MG63 (cell line): Measurements from ENCODE around the gene CACNA2D2. TPM values are rescaled to one million over a fixed set of nuclear protein-coding genes. Genes with fewer than 3 reads are reported as not detected.

Experiments used
- DNase-seq: peaks from one replicate; pipeline ENCODE4 v3.0.0-alpha.2; 2020
- H3K27me3 ChIP-seq: fragments of 250-450 bp; sonication (Bioruptor Pico); 2 replicates; pipeline ENCODE4 v1.5.1; 2020; ENCODE audit warnings: mild to moderate bottlenecking, moderate library complexity
- H3K36me3 ChIP-seq: fragments of 250-450 bp; sonication (Bioruptor Pico); 2 replicates; pipeline ENCODE4 v1.5.1; 2020; ENCODE audit warnings: mild to moderate bottlenecking, moderate library complexity
- H3K4me3 ChIP-seq: fragments of 250-450 bp; sonication (Bioruptor Pico); 2 replicates; pipeline ENCODE4 v1.5.1; 2020; ENCODE audit warnings: mild to moderate bottlenecking, moderate library complexity
- H3K9me3 ChIP-seq: fragments of 250-450 bp; sonication (Bioruptor Pico); 2 replicates; pipeline ENCODE4 v1.5.1; 2020; ENCODE audit warnings: mild to moderate bottlenecking, moderate library complexity
- total RNA-seq: library from RNA; depleted of rRNA; stranded (reverse); fragments of >200 nt; shearing (Covaris generic); gene quantifications from 2 replicates; pipeline ENCODE4 v1.2.3, GENCODE V29; 2014; ENCODE audit warnings: low replicate concordance

CACNA2D2 gene
- total RNA-seq, 1 experiment from 2014 or later: not detected

DNA sequence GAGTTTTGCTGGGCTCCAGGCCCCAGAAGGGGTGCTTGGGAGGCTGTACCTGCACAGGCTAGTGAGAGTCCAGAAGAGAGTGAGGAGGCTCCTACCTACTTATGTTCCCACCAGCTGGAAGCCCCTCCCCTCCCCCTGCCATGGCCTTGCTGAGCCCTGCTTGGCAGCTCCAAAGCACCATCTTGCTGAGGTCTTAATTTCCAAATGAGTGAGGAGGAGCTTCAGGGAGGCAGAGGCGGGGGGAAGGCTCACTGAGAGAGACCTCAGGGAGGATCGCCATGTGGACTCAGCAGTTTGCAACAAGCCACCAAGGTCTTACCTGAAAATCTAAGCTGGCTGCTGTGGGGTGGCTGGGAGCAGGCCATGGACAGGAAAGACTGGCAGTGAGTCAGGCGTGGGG lies 8.7 kb upstream of the CACNA2D2 start:
- Histone ChIP-seq H3K36me3 (no peaks in the 10 kb centered on the region), H3K27me3 (no peaks in the 10 kb centered on the region), H3K4me3 (no peak overlapping the region), H3K9me3 (no peaks in the 10 kb centered on the region)
- DNase-seq: no peak

DNA sequence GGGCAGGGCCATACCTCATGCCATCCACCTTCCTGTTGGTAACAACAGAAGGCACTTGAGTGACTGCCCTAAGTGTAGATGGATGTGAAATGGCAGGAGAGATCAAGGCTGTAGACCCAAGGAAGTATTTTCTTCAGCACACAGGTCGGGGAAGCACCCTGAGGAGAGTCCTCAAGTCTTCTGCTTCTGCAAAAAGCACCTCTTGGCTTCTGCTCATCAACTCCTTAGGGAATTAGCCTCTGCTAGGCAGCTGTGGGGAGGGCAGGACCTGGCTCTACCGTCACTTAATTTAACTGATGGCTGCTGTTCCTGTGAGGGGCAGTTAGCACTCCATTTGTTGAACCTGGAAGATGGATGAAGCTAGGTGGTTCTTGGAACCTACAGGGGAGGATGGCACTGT lies 6.9 kb upstream of the CACNA2D2 start:
- H3K9me3 ChIP-seq: no peaks in the 10 kb centered on the region
- no peak for DNase-seq
- H3K4me3 ChIP-seq: no peak overlapping the region
- H3K27me3 ChIP-seq: no peaks in the 10 kb centered on the region
- H3K36me3 ChIP-seq: no peaks in the 10 kb centered on the region

- no peaks in the 10 kb centered on the region for H3K36me3 ChIP-seq
- no peaks in the 10 kb centered on the region for H3K9me3 ChIP-seq
- DNase-seq: no peak
- H3K27me3 ChIP-seq: no peaks in the 10 kb centered on the region
- H3K4me3 ChIP-seq: no peak overlapping the region
Measured at GRCh38 chr3:50509715-50510114, 6.3 kb upstream of the CACNA2D2 start.

DNA sequence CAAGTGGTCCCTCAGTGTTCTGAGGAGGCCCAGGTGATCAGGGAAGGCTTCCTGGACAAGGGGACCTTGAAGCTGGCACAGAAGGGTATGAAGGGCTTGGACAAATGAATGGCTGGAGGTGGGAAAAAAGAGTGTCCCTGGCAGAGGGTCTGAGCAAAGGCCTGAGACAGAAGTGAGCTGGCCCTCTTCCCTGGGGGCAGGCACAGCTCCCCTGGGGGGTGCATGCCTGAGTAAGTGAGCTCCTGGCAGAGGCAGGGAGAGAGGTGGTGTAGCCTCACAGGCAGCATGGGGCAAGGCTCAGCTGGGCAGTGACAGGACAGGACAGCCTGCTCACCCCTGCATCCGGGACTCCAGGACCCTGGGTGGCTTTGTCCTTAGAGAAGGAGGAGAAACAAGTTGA lies 5.4 kb upstream of the CACNA2D2 start:
- H3K27me3 ChIP-seq: no peaks in the 10 kb centered on the region
- H3K9me3 ChIP-seq: no peaks in the 10 kb centered on the region
- no peaks in the 10 kb centered on the region for H3K36me3 ChIP-seq
- H3K4me3 ChIP-seq: no peak overlapping the region
- no peak for DNase-seq

GRCh38 chr3:50506169-50506568 lies 2.7 kb upstream of the CACNA2D2 start:
- Histone ChIP-seq H3K9me3 (no peaks in the 10 kb centered on the region), H3K27me3 (peaks cover 6% of the 10 kb centered on the region; the same call in 1 of the 2 replicates), H3K4me3 (no peak overlapping the region), H3K36me3 (no peaks in the 10 kb centered on the region)
- no peak for DNase-seq

DNA sequence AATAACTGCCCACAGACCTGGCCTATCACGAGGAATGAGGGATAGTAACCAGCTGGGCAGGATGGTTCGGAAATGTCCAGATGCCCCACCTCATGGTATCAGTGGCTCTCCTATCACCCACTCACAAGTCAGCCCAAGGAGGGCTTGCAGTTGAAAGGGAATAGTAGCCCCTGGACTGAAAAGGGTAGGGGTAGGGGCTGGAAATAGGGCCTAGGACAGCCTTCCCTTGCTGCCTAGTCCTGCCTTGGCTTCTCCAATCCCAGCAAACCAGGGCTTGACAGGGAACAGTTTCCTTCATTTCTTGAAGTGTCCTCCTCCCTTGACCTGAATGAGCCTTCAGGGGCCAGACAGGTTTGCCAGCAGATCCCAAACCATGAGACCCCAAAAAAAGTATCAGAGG lies 1.2 kb upstream of the CACNA2D2 start:
- no peaks in the 10 kb centered on the region for H3K36me3 ChIP-seq
- DNase-seq: no peak
- H3K9me3 ChIP-seq: no peaks in the 10 kb centered on the region
- H3K4me3 ChIP-seq: no peak overlapping the region
- H3K27me3 ChIP-seq: peaks cover 6% of the 10 kb centered on the region; the same call in 1 of the 2 replicates

GRCh38 chr3:50502584-50503423 lies 630 bp downstream of the CACNA2D2 start:
- Histone ChIP-seq H3K27me3 (peaks cover 6% of the 10 kb centered on the region; the same call in 1 of the 2 replicates), H3K9me3 (no peaks in the 10 kb centered on the region), H3K36me3 (no peaks in the 10 kb centered on the region), H3K4me3 (no peak overlapping the region; the same call in 1 of the 2 replicates)
- DNase-seq: no peak

GRCh38 chr3:50502225-50502583 lies 1.2 kb downstream of the CACNA2D2 start:
- no peaks in the 10 kb centered on the region for H3K9me3 ChIP-seq
- H3K4me3 ChIP-seq: no peak overlapping the region
- H3K36me3 ChIP-seq: no peaks in the 10 kb centered on the region
- DNase-seq: no peak
- H3K27me3 ChIP-seq: peaks cover 6% of the 10 kb centered on the region; the same call in 1 of the 2 replicates

DNA sequence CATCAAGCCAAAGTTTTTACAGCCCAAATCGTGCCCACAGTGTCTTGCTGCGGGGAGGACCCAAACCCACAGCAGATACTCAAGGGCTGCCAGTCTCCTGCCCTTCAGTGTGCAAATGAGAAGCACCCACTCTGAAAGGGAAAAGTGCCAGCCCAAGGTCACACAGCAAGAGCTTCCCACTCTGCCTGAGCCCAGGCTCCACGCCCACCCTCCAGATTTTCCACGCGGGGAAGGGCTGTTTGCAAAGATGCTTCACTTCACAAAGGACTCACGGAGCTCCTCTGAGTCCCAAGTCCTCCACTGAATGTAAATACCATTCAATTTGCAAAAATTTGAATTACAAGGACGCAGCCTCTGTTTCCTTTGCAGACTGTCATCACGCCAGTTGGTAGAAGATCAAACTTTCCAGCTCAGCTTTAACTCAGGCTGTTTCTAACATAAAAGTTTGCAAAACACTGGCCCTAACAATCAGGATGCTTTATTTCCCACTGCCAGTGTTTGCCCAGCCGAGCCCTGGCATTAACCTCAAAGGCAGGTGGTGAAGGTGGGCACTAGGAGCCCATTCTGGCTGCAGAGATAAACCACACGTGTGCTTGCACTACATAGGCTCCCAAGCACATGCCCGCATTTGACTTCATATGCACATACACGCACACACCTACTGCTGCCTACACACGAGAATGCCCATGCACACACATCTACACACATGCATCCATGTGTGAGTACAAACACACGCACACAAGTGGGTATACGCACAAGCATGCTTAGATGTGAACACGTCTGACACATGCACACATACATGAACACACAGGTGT lies 7.6 kb downstream of the CACNA2D2 start:
- Histone ChIP-seq H3K4me3 (no peak overlapping the region), H3K27me3 (no peaks in the 10 kb centered on the region), H3K9me3 (no peaks in the 10 kb centered on the region), H3K36me3 (no peaks in the 10 kb centered on the region)
- no peak for DNase-seq

- no peaks in the 10 kb centered on the region for H3K36me3 ChIP-seq
- no peaks in the 10 kb centered on the region for H3K9me3 ChIP-seq
- no peaks in the 10 kb centered on the region for H3K27me3 ChIP-seq
- DNase-seq: no peak
- no peak overlapping the region for H3K4me3 ChIP-seq
Measured at GRCh38 chr3:50494126-50494525, 9.3 kb downstream of the CACNA2D2 start.

DNA sequence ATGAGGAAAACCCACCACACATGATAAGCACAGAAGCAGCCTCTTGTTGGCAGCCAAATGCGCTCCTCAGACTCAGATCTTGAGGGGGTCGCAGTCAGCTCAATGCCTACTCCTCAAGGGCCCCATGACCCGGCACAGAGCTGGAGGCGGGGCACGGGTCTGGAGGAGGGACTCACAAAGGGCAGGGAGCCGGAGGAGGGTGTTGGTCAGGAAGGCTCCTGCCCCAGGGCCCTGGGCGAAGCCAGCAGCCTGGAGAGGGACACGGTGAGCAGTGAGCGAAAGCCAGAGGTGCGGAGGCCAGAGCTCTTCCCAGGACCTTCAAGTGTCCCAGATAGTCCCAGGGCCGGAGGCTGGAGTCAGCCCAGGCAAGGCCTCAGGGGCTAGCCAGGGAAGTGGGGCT lies 9.8 kb downstream of the CACNA2D2 start:
- Histone ChIP-seq H3K4me3 (no peak overlapping the region), H3K27me3 (no peaks in the 10 kb centered on the region), H3K36me3 (no peaks in the 10 kb centered on the region), H3K9me3 (no peaks in the 10 kb centered on the region)
- DNase-seq: no peak

GRCh38 chr3:50493086-50493485 lies 10.3 kb downstream of the CACNA2D2 start:
- no peaks in the 10 kb centered on the region for H3K9me3 ChIP-seq
- H3K4me3 ChIP-seq: no peak overlapping the region
- no peak for DNase-seq
- H3K27me3 ChIP-seq: no peaks in the 10 kb centered on the region
- H3K36me3 ChIP-seq: no peaks in the 10 kb centered on the region

- H3K4me3 ChIP-seq: no peak overlapping the region
- no peaks in the 10 kb centered on the region for H3K27me3 ChIP-seq
- no peaks in the 10 kb centered on the region for H3K9me3 ChIP-seq
- DNase-seq: no peak
- no peaks in the 10 kb centered on the region for H3K36me3 ChIP-seq
Measured at GRCh38 chr3:50491023-50491422, 12.4 kb downstream of the CACNA2D2 start.

DNA sequence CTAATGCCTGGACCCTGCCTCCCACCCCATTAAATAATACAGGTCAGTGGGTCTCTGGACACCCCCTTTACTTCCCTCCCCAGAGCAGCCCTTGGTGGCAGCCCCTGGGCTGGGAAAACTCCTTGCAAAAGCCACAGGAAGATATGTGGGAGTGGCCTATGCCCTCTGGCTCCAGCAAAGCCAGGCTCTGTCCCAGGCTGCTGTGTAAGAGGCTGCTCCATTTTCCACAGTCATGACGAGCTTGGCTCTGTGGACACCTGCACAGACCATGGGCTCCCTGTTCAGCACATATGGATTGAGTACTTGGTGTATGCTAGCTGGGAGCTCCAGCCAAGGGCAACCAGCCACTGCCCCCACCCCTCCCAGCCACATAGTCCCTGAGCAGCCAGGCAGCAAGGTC lies 13.0 kb downstream of the CACNA2D2 start:
- H3K4me3 ChIP-seq: no peak overlapping the region
- H3K36me3 ChIP-seq: no peaks in the 10 kb centered on the region
- no peaks in the 10 kb centered on the region for H3K27me3 ChIP-seq
- H3K9me3 ChIP-seq: no peaks in the 10 kb centered on the region
- DNase-seq: no peak

GRCh38 chr3:50487181-50487580 lies 16.3 kb downstream of the CACNA2D2 start:
- Histone ChIP-seq H3K27me3 (no peaks in the 10 kb centered on the region), H3K9me3 (no peaks in the 10 kb centered on the region), H3K4me3 (no peak overlapping the region), H3K36me3 (no peaks in the 10 kb centered on the region)
- DNase-seq: no peak

- no peaks in the 10 kb centered on the region for H3K9me3 ChIP-seq
- DNase-seq: no peak
- H3K27me3 ChIP-seq: no peaks in the 10 kb centered on the region
- no peaks in the 10 kb centered on the region for H3K36me3 ChIP-seq
- no peak overlapping the region for H3K4me3 ChIP-seq
Measured at GRCh38 chr3:50486219-50486888, 17.1 kb downstream of the CACNA2D2 start.

DNA sequence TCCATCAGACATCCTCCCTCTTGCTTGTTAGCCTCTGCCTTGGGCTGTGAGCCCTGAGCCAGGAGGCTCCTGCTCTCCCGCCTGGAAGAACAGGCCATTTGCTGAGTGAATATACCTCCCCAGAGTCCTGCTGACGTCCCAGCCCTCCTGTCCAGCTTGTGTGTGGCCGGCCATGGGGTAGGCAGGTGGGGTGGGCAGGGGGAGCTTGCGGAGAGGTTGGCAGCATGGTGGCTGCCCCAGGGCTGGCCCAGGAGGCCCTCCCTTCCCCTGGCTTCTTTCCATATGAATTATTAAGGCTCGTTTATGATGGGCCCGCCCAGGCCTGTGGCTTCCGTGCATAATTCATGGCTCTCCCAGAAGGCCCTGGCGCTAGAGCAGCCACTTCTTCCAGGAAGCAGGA lies 18.7 kb downstream of the CACNA2D2 start:
- DNase-seq: no peak
- Histone ChIP-seq H3K36me3 (no peaks in the 10 kb centered on the region), H3K4me3 (no peak overlapping the region), H3K27me3 (no peaks in the 10 kb centered on the region), H3K9me3 (no peaks in the 10 kb centered on the region)
